Breast epithelium (tissue), 4 donors: ENCODE measurements around the gene PRDM10. TPM values are rescaled to one million over a fixed set of nuclear protein-coding genes. Genes with fewer than 3 reads are reported as not detected.

Experiments used
- DNase-seq, 2 donors: peaks; one replicate each; pipeline ENCODE4 v3.0.0-alpha.2; 2019; ENCODE audit warnings: low spot score in 2 of 2
- H3K27ac ChIP-seq, 2 donors: fragments of 200-600 bp; sonication (generic) in 1 of 2; one replicate each; pipeline ENCODE4 v1.5.1; 2016 to 2019; ENCODE audit warnings: mild to moderate bottlenecking in 1 of 2
- H3K27me3 ChIP-seq, 2 donors: fragments of 200-600 bp; sonication (generic) in 1 of 2; one replicate each; pipeline versions ENCODE4 v1.5.1 to v1.6.0; 2017 to 2019; ENCODE audit warnings: control low read depth in 1 of 2, mild to moderate bottlenecking in 1 of 2
- H3K36me3 ChIP-seq: fragments of 200-600 bp; one replicate; pipeline ENCODE4 v1.5.1; 2019
- H3K4me1 ChIP-seq, 2 donors: fragments of 200-600 bp; sonication (generic); one replicate each; pipeline ENCODE4 v1.5.1; 2016 to 2019; ENCODE audit warnings: control low read depth in 1 of 2
- H3K4me3 ChIP-seq, 3 donors: fragments of 200-600 bp; sonication (generic); 1 replicate in 2 of 3; 2 replicates in 1 of 3; pipeline ENCODE4 v1.5.1; 2016 to 2019; ENCODE audit warnings: mild to moderate bottlenecking in 3 of 3, moderate library complexity in 2 of 3
- H3K9me3 ChIP-seq, 2 donors: fragments of 200-600 bp; sonication (generic) in 1 of 2; one replicate each; pipeline ENCODE4 v1.5.1; 2016 to 2019; ENCODE audit warnings: control low read depth in 1 of 2
- POLR2A ChIP-seq: fragments of 450-650 bp; IDR thresholded peaks from one replicate; pipeline ENCODE4 v1.6.1; 2016; ENCODE audit warnings: antibody characterized with exemption, mild to moderate bottlenecking, moderate library complexity
- POLR2AphosphoS5 ChIP-seq, 3 donors: sonication (generic); formaldehyde crosslinking; IDR thresholded peaks; one replicate each; pipeline ENCODE4 v1.6.1; 2017; ENCODE audit warnings: antibody characterized with exemption in 3 of 3
- intact Hi-C: fragments of 100-400 bp; cut with DNase I; formaldehyde crosslinking; loops from one replicate; pipeline ENCODE4 v1.15.1; 2023; ENCODE audit warnings: low total_unique reads
- total RNA-seq, 3 donors: library from RNA; depleted of rRNA; stranded (reverse); fragments of >200 nt; gene quantifications; one replicate each; pipeline ENCODE4 v1.1.0, GENCODE V29; 2016
- TF ChIP-seq, protein P1 (sequence below), 3 donors: fragments of 450-650 bp; IDR thresholded peaks; one replicate each; pipeline ENCODE4 v1.5.1; 2016 to 2017; ENCODE audit warnings: antibody characterized with exemption in 3 of 3, mild to moderate bottlenecking in 3 of 3, moderate library complexity in 3 of 3

The PRDM10 gene
- total RNA-seq, 3 donors from 2014 or later = 4.5 to 15.2 (median 10.8) TPM

GRCh38 chr11:130008326-130008725 lies 5.7 kb upstream of the PRDM10 start:
- H3K27ac ChIP-seq = no peak overlapping the region
- no peaks in the 10 kb centered on the region for H3K36me3 ChIP-seq
- no peak overlapping the region for H3K4me3 ChIP-seq
- no peak for DNase-seq
- H3K27me3 ChIP-seq = no peaks in the 10 kb centered on the region
- H3K4me1 ChIP-seq = no peaks in the 10 kb centered on the region
- intact Hi-C loops = no loop called here
- no peaks in the 10 kb centered on the region for H3K9me3 ChIP-seq
- TF ChIP-seq, protein P1, sequence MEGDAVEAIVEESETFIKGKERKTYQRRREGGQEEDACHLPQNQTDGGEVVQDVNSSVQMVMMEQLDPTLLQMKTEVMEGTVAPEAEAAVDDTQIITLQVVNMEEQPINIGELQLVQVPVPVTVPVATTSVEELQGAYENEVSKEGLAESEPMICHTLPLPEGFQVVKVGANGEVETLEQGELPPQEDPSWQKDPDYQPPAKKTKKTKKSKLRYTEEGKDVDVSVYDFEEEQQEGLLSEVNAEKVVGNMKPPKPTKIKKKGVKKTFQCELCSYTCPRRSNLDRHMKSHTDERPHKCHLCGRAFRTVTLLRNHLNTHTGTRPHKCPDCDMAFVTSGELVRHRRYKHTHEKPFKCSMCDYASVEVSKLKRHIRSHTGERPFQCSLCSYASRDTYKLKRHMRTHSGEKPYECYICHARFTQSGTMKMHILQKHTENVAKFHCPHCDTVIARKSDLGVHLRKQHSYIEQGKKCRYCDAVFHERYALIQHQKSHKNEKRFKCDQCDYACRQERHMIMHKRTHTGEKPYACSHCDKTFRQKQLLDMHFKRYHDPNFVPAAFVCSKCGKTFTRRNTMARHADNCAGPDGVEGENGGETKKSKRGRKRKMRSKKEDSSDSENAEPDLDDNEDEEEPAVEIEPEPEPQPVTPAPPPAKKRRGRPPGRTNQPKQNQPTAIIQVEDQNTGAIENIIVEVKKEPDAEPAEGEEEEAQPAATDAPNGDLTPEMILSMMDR (IDR thresholded peaks at IDR 0.05) = no peak
- no peak for TF ChIP-seq POLR2A

- Histone ChIP-seq H3K27me3 (no peaks in the 10 kb centered on the region), H3K4me1 (no peaks in the 10 kb centered on the region), H3K4me3 (no peak overlapping the region), H3K9me3 (no peaks in the 10 kb centered on the region), H3K36me3 (no peaks in the 10 kb centered on the region), H3K27ac (no peak overlapping the region)
- TF ChIP-seq, protein P1 (IDR thresholded peaks at IDR 0.05) = no peak
- TF ChIP-seq POLR2AphosphoS5 (IDR thresholded peaks at IDR 0.05) = no peak
- TF ChIP-seq POLR2A = no peak
- intact Hi-C loops = no loop called here
- DNase-seq = no peak
These were observed 4.3 kb upstream of the PRDM10 start for GRCh38 chr11:130006929-130007328.

DNA sequence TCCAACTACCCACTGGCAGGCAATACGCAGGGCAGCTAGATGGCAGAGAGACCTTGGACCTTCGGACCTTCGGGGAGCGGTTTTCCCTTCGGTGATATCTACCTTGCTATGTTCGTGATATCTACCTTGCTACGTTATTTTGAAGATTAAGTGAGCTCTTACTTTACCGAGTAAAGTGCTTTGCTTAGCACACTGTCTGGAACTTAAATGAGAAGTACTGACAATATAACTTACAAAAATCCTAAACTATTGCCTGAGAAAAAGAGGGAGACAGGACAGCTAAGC lies 1.0 kb upstream of the PRDM10 start:
- DNase-seq = no peak
- Histone ChIP-seq H3K4me3 (peak overlapping the region; percentile 81 to 98 (median 84)), H3K27me3 (no peaks in the 10 kb centered on the region), H3K27ac (peak overlapping the region; percentile 100), H3K4me1 (no peaks in the 10 kb centered on the region), H3K36me3 (no peaks in the 10 kb centered on the region), H3K9me3 (no peaks in the 10 kb centered on the region)
- TF ChIP-seq, protein P1 (IDR thresholded peaks at IDR 0.05) = no peak
- no peak for TF ChIP-seq POLR2AphosphoS5 (IDR thresholded peaks at IDR 0.05)
- no peak for TF ChIP-seq POLR2A
- intact Hi-C loops = no loop called here

- Histone ChIP-seq H3K4me1 (no peaks in the 10 kb centered on the region), H3K27me3 (no peaks in the 10 kb centered on the region), H3K27ac (peak overlapping the region; percentile 100), H3K9me3 (no peaks in the 10 kb centered on the region), H3K4me3 (peak overlapping the region; percentile 81 to 98 (median 84)), H3K36me3 (no peaks in the 10 kb centered on the region)
- DNase-seq = peak; percentile 91 to 94
- intact Hi-C loops = no loop called here
- peak; percentile 28 for TF ChIP-seq POLR2A
- TF ChIP-seq, protein P1 (IDR thresholded peaks at IDR 0.05) = peak in 2 of 3 donors; percentile 3 to 6
- peak; percentile 45 to 84 (median 75) for TF ChIP-seq POLR2AphosphoS5 (IDR thresholded peaks at IDR 0.05)
These were observed 446 bp upstream of the PRDM10 start for GRCh38 chr11:130002846-130003716.

- H3K9me3 ChIP-seq = no peaks in the 10 kb centered on the region
- no peaks in the 10 kb centered on the region for H3K36me3 ChIP-seq
- TF ChIP-seq POLR2AphosphoS5 (IDR thresholded peaks at IDR 0.05) (no peak), POLR2A (no peak)
- TF ChIP-seq, protein P1 (IDR thresholded peaks at IDR 0.05) = no peak
- peak; percentile 21 to 54 for DNase-seq
- no peaks in the 10 kb centered on the region for H3K4me1 ChIP-seq
- intact Hi-C loops = no loop called here
- H3K27ac ChIP-seq = peak overlapping the region; percentile 100
- H3K4me3 ChIP-seq = peak overlapping the region; percentile 81 to 98 (median 84)
- no peaks in the 10 kb centered on the region for H3K27me3 ChIP-seq
These were observed 929 bp downstream of the PRDM10 start for GRCh38 chr11:130001461-130002351.
